ENCODE results near the gene RNF11. TPM values are rescaled to one million over a fixed set of nuclear protein-coding genes. Genes with fewer than 3 reads are reported as not detected.

RNF11 gene
- total RNA-seq, 1 experiment from 2014 or later, result 55.8 TPM

DNA sequence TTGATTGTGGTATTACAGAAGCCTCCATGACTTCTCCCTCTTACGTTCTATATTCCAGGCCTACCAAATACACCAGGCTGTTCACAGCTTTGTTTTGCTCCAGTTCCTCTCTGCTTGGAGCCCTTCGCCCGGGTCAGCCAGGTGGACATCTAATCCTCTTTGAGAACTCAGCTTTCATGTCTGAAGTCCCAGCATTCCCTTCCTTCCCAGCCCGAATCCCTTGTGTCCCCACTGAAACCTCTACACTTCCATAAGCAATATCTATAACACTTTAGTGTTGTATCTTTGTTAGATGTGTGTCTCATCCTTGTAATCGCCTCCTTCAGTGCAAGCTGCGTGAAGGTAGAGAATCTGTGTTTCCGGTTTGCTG is 1.9 kb downstream of the RNF11 start:
- WGBS (ENCODE audit: extremely low coverage, insufficient read length, low lambda C conversion rate), result no CpG with 5 or more reads among the region's 7 CpGs
- Histone ChIP-seq H3T11ph (ENCODE audit: low read length) (no peak overlapping the region), H3K79me2 (ENCODE audit: insufficient read depth, low read length) (peaks cover 26% of the 10 kb centered on the region), H4K91ac (ENCODE audit: insufficient read length, low read depth, low read length) (no peak overlapping the region), H4K8ac (replicated peaks; ENCODE audit: insufficient read length, low read depth, low read length) (no peak overlapping the region), H3K9ac (ENCODE audit: extremely low read depth, insufficient read length, low read length) (peak overlapping the region; percentile 1), H2AK5ac (ENCODE audit: insufficient read length, low read length) (no peak overlapping the region), H3K9me3 (ENCODE audit: control insufficient read depth, low read depth, low read length) (no peaks in the 10 kb centered on the region), H2AFZ (ENCODE audit: low read length) (no peak overlapping the region), H4K5ac (ENCODE audit: insufficient read length, low read depth, low read length) (no peak overlapping the region), H2BK5ac (ENCODE audit: insufficient read length, low read length) (no peak overlapping the region), H3K4me2 (ENCODE audit: insufficient read depth, insufficient read length, low read length) (peak overlapping the region; percentile 96), H3K4ac (ENCODE audit: low read depth, low read length) (no peak overlapping the region), H2BK120ac (ENCODE audit: low read depth, low read length, poor library complexity, severe bottlenecking) (no peak overlapping the region), H3K14ac (ENCODE audit: insufficient read depth, low read length) (no peak overlapping the region), H3K56ac (ENCODE audit: insufficient read length, low read depth, low read length) (no peak overlapping the region), H3K4me1 (ENCODE audit: insufficient read depth, low read length) (no peaks in the 10 kb centered on the region; the same call in 1 of the 2 replicates), H3K23ac (ENCODE audit: insufficient read length, low read depth, low read length) (no peak overlapping the region), H3K79me1 (ENCODE audit: insufficient read depth, low read depth, low read length, poor library complexity, severe bottlenecking) (peaks cover 4% of the 10 kb centered on the region), H4K20me1 (ENCODE audit: control insufficient read depth, insufficient read depth, insufficient read length) (no peaks in the 10 kb centered on the region), H3K27me3 (ENCODE audit: insufficient read depth, low read length) (no peaks in the 10 kb centered on the region), H2BK15ac (ENCODE audit: low read depth, low read length) (no peak overlapping the region), H2BK12ac (ENCODE audit: insufficient read length, low read depth, low read length) (no peak overlapping the region), H3K23me2 (ENCODE audit: insufficient read length, low read depth, low read length, poor library complexity, severe bottlenecking) (peaks cover 9% of the 10 kb centered on the region), H3K18ac (ENCODE audit: insufficient read length, low read depth, low read length) (no peak overlapping the region), H3K27ac (ENCODE audit: insufficient read length, low read depth, low read length) (no peak overlapping the region), H2BK20ac (ENCODE audit: low read depth, low read length, poor library complexity, severe bottlenecking) (no peak overlapping the region)
- DNase-seq, result no peak
- Mint-ChIP-seq H3K27me3 (ENCODE audit: low read depth) (peaks cover 13% of the 10 kb centered on the region), H3K36me3 (ENCODE audit: insufficient read depth in 1 of 3, low read depth in 3 of 3) (peaks cover 0 to 3% (median 1%) of the 10 kb centered on the region in 3 experiments; a peak in 1 of 7 replicates), H3K9me3 (no peaks in the 10 kb centered on the region; a peak in 1 of 5 replicates), H3K27ac (no peak overlapping the region), H3K4me1 (peaks cover 35% of the 10 kb centered on the region in 2 experiments), H3K4me3 (no peak overlapping the region)
- no peak for TF ChIP-seq CTCF (conservative IDR thresholded peaks at IDR 0.05)

All from H9 (cell line).